RWPE2 (cell line): ENCODE measurements around the gene MAML1.

Experiments used
- ATAC-seq: fragments of 200-7000 bp; cut with Tn5 transposase; 3 replicates; pipeline ENCODE4 v1.9.1; 2021; ENCODE audit warnings: low read depth
- DNase-seq: peaks from one replicate; pipeline ENCODE4 v3.0.0-alpha.2; 2020; ENCODE audit warnings: low spot score
- H3K27ac ChIP-seq: fragments of 450-650 bp; 2 replicates; pipeline ENCODE4 v1.5.1; 2017; ENCODE audit warnings: mild to moderate bottlenecking; ENCODE audit not compliant: poor library complexity, severe bottlenecking
- H3K27me3 ChIP-seq: fragments of 250-450 bp; sonication (Bioruptor Pico); 2 replicates; pipeline ENCODE4 v1.5.1; 2021; ENCODE audit warnings: mild to moderate bottlenecking, moderate library complexity; ENCODE audit not compliant: insufficient read depth, poor library complexity, severe bottlenecking
- H3K36me3 ChIP-seq: fragments of 250-450 bp; sonication (Bioruptor Pico); 2 replicates; pipeline ENCODE4 v1.5.1; 2020; ENCODE audit warnings: low read depth, mild to moderate bottlenecking, moderate library complexity
- H3K4me1 ChIP-seq: fragments of 250-450 bp; sonication (Bioruptor Pico); 2 replicates; pipeline ENCODE4 v1.5.1; 2021; ENCODE audit warnings: mild to moderate bottlenecking, moderate library complexity; ENCODE audit not compliant: insufficient read depth, poor library complexity, severe bottlenecking
- H3K4me3 ChIP-seq: fragments of 250-450 bp; sonication (Bioruptor Pico); 2 replicates; pipeline ENCODE4 v1.5.1; 2021; ENCODE audit warnings: mild to moderate bottlenecking, moderate library complexity; ENCODE audit not compliant: severe bottlenecking
- H3K9me3 ChIP-seq: fragments of 250-450 bp; sonication (Bioruptor Pico); 2 replicates; pipeline ENCODE4 v1.5.1; 2021; ENCODE audit warnings: mild to moderate bottlenecking, moderate library complexity; ENCODE audit not compliant: severe bottlenecking
- CTCF ChIP-seq: fragments of 450-650 bp; IDR thresholded peaks from one replicate; pipeline ENCODE4 v1.5.1; 2017; ENCODE audit warnings: mild to moderate bottlenecking, moderate library complexity; ENCODE audit not compliant: poor library complexity, severe bottlenecking

The MAML1 gene

GRCh38 chr5:179820483-179821297, 88.1 kb downstream of the MAML1 start, which contains the start of gene SQSTM1:
SQSTM1 (plus strand) TSS chr5:179820905; CDS start chr5:179820937, 32 bp downstream.
- DNase-seq: peak; percentile 79
- Histone ChIP-seq H3K36me3 (peaks cover 37% of the 10 kb centered on the region), H3K27me3 (no peaks in the 10 kb centered on the region), H3K27ac (peak within 1 kb of the TSS; percentile 68), H3K4me1 (peaks cover 25% of the 10 kb centered on the region), H3K4me3 (peak within 1 kb of the TSS; percentile 76), H3K9me3 (no peaks in the 10 kb centered on the region)
- peak; percentile 37 for ATAC-seq
- TF ChIP-seq CTCF: no peak

DNA sequence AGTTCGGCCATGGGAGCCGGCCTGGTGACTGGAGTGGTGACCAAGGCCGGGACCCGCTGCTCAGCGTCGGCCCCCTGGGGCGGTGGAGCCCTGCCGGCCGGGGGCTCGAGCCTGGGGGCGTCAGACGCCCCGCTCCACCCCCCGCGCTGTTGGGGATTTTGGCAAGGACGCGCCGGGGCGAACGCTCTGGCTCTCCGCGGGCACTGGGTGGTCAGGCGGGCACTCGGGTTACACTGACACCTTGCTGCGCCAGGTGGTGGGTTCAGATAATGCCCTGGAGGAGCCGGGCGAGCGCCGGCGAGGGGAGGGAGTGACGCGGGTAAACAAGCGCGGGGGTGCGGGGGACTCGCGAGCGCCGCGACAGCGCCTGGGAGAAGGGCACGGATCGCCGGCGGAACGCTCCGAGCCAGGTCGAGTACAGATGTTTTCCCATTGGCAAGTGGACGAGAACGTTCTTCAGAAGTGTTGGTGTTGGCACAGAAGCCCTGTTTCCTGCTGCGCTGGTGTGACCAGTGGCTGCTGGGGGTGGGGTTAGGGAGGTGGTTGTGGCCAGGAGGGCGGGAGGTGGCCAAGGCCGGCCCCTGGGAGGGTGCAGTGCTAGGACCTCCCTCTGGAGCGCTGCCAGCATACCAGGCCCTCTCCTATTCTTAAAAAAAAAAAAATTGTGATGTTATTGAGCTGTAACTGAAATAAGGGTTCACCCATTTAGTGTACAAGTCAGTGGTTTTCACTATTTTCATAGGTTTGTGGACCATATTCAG, 88.9 kb downstream of the MAML1 start:
- peak; percentile 76 for ATAC-seq
- H3K27ac ChIP-seq: peak overlapping the region; percentile 68
- H3K4me1 ChIP-seq: peaks cover 25% of the 10 kb centered on the region
- H3K36me3 ChIP-seq: peaks cover 44% of the 10 kb centered on the region
- no peaks in the 10 kb centered on the region for H3K27me3 ChIP-seq
- H3K9me3 ChIP-seq: no peaks in the 10 kb centered on the region
- peak overlapping the region; percentile 76 for H3K4me3 ChIP-seq
- peak; percentile 98 for DNase-seq
- TF ChIP-seq CTCF: peak; percentile 37

- Histone ChIP-seq H3K27ac (peak overlapping the region; percentile 68), H3K36me3 (peaks cover 49% of the 10 kb centered on the region)
- no peak for DNase-seq
These were observed 89.4 kb downstream of the MAML1 start for GRCh38 chr5:179822059-179822432.

DNA sequence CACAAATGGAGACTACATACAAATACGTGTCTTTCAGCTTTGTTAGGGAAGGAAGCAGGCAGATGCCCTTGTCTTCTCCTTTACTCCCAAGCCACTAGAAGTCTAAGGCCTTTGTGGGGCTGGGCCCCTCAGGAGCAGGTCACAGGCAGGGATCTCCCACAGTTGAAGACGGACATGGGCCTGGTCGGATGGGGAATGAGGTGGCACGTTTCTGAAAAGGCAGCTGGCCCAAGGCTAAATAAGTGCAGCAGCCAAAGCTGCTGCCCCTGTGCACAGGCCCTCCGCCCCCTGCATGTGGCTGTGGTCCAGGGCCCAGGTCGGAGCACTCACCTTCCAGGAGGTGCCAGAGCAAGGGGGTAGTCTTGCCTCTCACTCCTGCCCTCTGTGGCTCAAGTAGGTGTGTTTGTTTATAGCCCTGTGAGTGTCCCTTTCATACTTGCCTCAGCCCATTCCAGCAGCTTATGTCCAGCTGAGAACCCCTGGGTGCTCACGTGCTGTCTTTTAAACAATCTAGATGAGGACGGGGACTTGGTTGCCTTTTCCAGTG, 89.9 kb downstream of the MAML1 start:
- Histone ChIP-seq H3K27ac (no peak overlapping the region), H3K4me1 (peaks cover 25% of the 10 kb centered on the region), H3K9me3 (no peaks in the 10 kb centered on the region), H3K36me3 (peaks cover 54% of the 10 kb centered on the region), H3K4me3 (no peak overlapping the region), H3K27me3 (no peaks in the 10 kb centered on the region)
- ATAC-seq: no peak
- no peak for DNase-seq
- TF ChIP-seq CTCF: no peak

More at GRCh38 chr5:179822059-179822432, 89.4 kb downstream of the MAML1 start:
- peaks cover 25% of the 10 kb centered on the region for H3K4me1 ChIP-seq
- no peaks in the 10 kb centered on the region for H3K9me3 ChIP-seq
- no peak for ATAC-seq
- no peaks in the 10 kb centered on the region for H3K27me3 ChIP-seq
- peak overlapping the region; percentile 76 for H3K4me3 ChIP-seq
- no peak for TF ChIP-seq CTCF
